DMS 273 treated with DMSO at 0.1 percent for 48 hours (cell line): ENCODE results near the gene DMRTC2.
A peak's percentile ranks its signal among the peaks of the same experiment; 100 is the strongest.
"Not testable (repeated sequence)": the region's sequence is repeated elsewhere in the genome, so short reads cannot be mapped to it uniquely, and the experiment has no call there.

Experiments used
- DNase-seq: peaks from one replicate; lab custom pipeline; 2025; lab: John Stamatoyannopoulos, UW

Gene DMRTC2

GRCh38 chr19:41871573-41872383, 26.9 kb downstream of the DMRTC2 start:
- no peak for DNase-seq

- DNase-seq: no peak
These were observed 27.5 kb downstream of the DMRTC2 start for GRCh38 chr19:41872384-41872774.

GRCh38 chr19:41872775-41873647, 28.2 kb downstream of the DMRTC2 start:
- DNase-seq: peak; percentile 67

GRCh38 chr19:41875973-41876372, 31.1 kb downstream of the DMRTC2 start:
- DNase-seq: not testable (repeated sequence)

GRCh38 chr19:41876847-41877832, 32.3 kb downstream of the DMRTC2 start, which contains the start of gene CD79A:
CD79A (plus strand) TSS chr19:41877279; CDS start chr19:41877305, 26 bp downstream.
- DNase-seq: no peak

GRCh38 chr19:41877916-41878905, 33.4 kb downstream of the DMRTC2 start:
- DNase-seq: no peak

GRCh38 chr19:41879080-41879479, 34.2 kb downstream of the DMRTC2 start:
- DNase-seq: no peak

- no peak for DNase-seq
These were observed 35.0 kb downstream of the DMRTC2 start for GRCh38 chr19:41879670-41880328.

- no peak for DNase-seq
These were observed 35.5 kb downstream of the DMRTC2 start for GRCh38 chr19:41880329-41880708.

- DNase-seq: no peak
These were observed 38.0 kb downstream of the DMRTC2 start, which contains the start of gene ARHGEF1 for GRCh38 chr19:41882568-41883462. ARHGEF1 (plus strand) TSS chr19:41883184; CDS start chr19:41888083, 4,899 bp downstream.

- DNase-seq: no peak
These were observed 38.6 kb downstream of the DMRTC2 start for GRCh38 chr19:41883463-41883820.

GRCh38 chr19:41883821-41884733, 39.2 kb downstream of the DMRTC2 start:
- peak; percentile 96 for DNase-seq

GRCh38 chr19:41886761-41887710, 42.2 kb downstream of the DMRTC2 start:
- DNase-seq: no peak

GRCh38 chr19:41887711-41888382, 43.0 kb downstream of the DMRTC2 start:
- DNase-seq: no peak

- DNase-seq: no peak
These were observed 44.1 kb downstream of the DMRTC2 start for GRCh38 chr19:41888926-41889325.

GRCh38 chr19:41889896-41890295, 45.1 kb downstream of the DMRTC2 start:
- no peak for DNase-seq
